ENCODE data around the gene GORASP2. TPM values are rescaled to one million over a fixed set of nuclear protein-coding genes. Genes with fewer than 3 reads are reported as not detected.

The GORASP2 gene
- total RNA-seq, 4 donors from 2014 or later: 53.9 to 67.0 (median 56.3) TPM

DNA sequence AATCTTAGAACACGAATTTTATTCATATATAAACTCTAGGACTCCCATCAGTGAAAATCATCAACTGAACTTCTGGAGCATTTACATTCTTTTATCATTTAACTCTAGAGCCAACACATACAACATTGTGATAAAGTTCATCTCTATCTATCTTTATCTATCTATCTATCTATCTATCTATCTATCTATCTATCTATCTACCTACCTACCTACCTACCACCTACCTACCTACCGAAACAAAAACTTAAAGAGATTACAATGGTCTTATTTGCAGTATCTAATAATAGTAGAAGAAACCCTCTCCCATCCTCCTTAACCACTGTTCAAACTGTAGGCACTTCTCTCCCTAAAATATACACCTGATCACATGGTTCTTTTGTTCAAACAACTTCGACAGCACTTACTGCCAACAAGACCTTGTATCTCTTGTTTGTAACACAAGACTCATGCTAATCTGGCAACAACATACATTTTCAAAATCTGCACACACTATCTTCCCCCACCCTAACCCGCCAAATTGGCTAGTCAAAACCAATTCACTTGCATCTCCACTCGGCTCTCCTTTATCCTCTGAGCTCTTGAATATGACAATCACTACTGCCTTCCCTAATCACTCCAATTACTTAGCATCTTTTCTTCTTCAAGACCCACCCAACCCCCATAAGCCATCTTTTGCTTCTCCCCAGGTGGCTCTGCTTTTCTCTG lies 69.0 kb downstream of the GORASP2 start:
- TF ChIP-seq POLR2A (IDR thresholded peaks at IDR 0.05): no peak
- TF ChIP-seq, protein P1, sequence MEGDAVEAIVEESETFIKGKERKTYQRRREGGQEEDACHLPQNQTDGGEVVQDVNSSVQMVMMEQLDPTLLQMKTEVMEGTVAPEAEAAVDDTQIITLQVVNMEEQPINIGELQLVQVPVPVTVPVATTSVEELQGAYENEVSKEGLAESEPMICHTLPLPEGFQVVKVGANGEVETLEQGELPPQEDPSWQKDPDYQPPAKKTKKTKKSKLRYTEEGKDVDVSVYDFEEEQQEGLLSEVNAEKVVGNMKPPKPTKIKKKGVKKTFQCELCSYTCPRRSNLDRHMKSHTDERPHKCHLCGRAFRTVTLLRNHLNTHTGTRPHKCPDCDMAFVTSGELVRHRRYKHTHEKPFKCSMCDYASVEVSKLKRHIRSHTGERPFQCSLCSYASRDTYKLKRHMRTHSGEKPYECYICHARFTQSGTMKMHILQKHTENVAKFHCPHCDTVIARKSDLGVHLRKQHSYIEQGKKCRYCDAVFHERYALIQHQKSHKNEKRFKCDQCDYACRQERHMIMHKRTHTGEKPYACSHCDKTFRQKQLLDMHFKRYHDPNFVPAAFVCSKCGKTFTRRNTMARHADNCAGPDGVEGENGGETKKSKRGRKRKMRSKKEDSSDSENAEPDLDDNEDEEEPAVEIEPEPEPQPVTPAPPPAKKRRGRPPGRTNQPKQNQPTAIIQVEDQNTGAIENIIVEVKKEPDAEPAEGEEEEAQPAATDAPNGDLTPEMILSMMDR (IDR thresholded peaks at IDR 0.05 in 4 of 5, conservative IDR thresholded peaks at IDR 0.05 in 1 of 5): no peak
- Histone ChIP-seq H3K27me3 (no peaks in the 10 kb centered on the region), H3K27ac (no peak overlapping the region), H3K4me3 (no peak overlapping the region), H3K9me3 (no peaks in the 10 kb centered on the region), H3K36me3 (peaks cover 0 to 27% of the 10 kb centered on the region in 2 donors), H3K4me1 (no peaks in the 10 kb centered on the region)
- intact Hi-C loops (cut with DNase I; ENCODE audit: low total_unique reads) (no loop called here), in situ Hi-C loops (cut with MboI; ENCODE audit: low sequenced_read_pairs in 4 of 4) (loop anchor here in 1 of 4 donors (25.0 kb wide), 1 partner anchor 164 kb away; the partner anchor contains the start of gene TLK1)
- ATAC-seq: no peak
- DNase-seq: no peak

DNA sequence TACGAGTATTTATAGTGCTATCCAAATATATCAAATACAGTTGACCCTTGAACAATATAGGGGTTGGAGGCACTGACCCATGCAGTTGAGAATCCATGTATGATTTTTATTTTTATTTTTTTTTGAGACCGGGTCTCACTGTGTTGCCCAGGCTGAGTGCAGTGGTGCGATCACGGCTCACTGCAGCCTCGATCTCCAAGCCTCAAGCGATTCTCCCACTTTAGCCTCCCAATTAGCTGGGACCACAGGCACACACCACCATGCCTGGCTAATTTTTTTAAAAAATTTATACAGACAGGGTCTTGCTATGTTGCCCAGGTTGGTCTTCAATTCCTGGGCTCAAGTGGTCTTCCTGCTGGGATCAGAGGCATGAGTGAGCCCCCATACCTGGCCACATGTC lies 70.6 kb downstream of the GORASP2 start:
- no peak overlapping the region for H3K4me3 ChIP-seq
- in situ Hi-C loops (cut with MboI; ENCODE audit: low sequenced_read_pairs in 4 of 4) (loop anchor here in 1 of 4 donors (25.0 kb wide), 1 partner anchor 163 kb away; the partner anchor contains the start of gene TLK1), intact Hi-C loops (cut with DNase I; ENCODE audit: low total_unique reads) (no loop called here)
- no peaks in the 10 kb centered on the region for H3K27me3 ChIP-seq
- H3K9me3 ChIP-seq: no peaks in the 10 kb centered on the region
- H3K36me3 ChIP-seq: peaks cover 0 to 27% of the 10 kb centered on the region in 2 donors
- no peak overlapping the region for H3K27ac ChIP-seq
- DNase-seq (no peak), ATAC-seq (no peak)
- no peaks in the 10 kb centered on the region for H3K4me1 ChIP-seq
- TF ChIP-seq, protein P1 (IDR thresholded peaks at IDR 0.05 in 4 of 5, conservative IDR thresholded peaks at IDR 0.05 in 1 of 5): no peak
- TF ChIP-seq POLR2A (IDR thresholded peaks at IDR 0.05): no peak

DNA sequence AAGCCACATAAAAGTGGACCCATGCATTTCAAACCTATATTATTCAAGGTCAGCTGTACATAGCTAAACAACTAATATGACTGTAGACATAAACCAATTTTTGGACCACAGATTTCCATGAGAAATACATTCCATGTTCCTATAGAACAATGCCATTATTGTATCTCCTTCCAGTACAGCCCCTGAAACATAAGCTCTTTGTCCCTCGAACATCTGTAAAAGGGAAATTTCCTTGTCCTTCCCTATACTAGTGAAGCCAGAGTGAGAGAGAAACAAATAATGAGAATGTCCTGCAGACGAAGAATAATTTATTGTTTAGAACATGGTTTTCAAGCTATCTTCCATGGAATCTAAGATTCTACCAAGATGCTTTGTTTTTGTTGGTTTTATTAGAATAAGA lies 75.3 kb downstream of the GORASP2 start:
- Histone ChIP-seq H3K36me3 (peaks cover 0 to 39% of the 10 kb centered on the region in 2 donors), H3K4me1 (no peaks in the 10 kb centered on the region), H3K4me3 (no peak overlapping the region), H3K9me3 (no peaks in the 10 kb centered on the region), H3K27ac (no peak overlapping the region), H3K27me3 (no peaks in the 10 kb centered on the region)
- DNase-seq: no peak
- TF ChIP-seq, protein P1 (IDR thresholded peaks at IDR 0.05 in 4 of 5, conservative IDR thresholded peaks at IDR 0.05 in 1 of 5): no peak
- TF ChIP-seq POLR2A (IDR thresholded peaks at IDR 0.05): no peak
- intact Hi-C loops (cut with DNase I; ENCODE audit: low total_unique reads): no loop called here
- ATAC-seq: no peak
- in situ Hi-C loops (cut with MboI; ENCODE audit: low sequenced_read_pairs in 4 of 4): no loop called here

DNA sequence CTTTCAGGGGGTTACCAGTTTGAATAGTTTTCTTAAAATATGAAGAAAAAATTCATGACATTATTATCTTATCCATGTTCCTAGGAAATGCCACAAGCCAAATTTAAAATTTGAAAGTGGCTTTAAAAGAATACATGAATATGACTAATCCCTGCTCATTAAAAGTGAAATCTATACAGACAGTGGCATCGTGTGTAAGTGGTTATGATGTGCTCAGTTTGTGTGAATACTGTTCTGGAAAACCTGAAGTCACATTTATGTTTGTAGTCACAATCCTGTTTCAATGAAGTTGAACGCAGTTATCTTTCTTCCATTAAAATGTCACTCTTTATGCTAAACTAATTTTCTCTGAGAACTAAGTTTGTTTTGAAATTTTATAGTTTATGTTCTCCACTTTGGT lies 75.8 kb downstream of the GORASP2 start:
- ATAC-seq (no peak), DNase-seq (no peak)
- no peak overlapping the region for H3K27ac ChIP-seq
- H3K36me3 ChIP-seq: peaks cover 0 to 35% of the 10 kb centered on the region in 2 donors
- H3K27me3 ChIP-seq: no peaks in the 10 kb centered on the region
- no peak overlapping the region for H3K4me3 ChIP-seq
- H3K9me3 ChIP-seq: no peaks in the 10 kb centered on the region
- TF ChIP-seq, protein P1 (IDR thresholded peaks at IDR 0.05 in 4 of 5, conservative IDR thresholded peaks at IDR 0.05 in 1 of 5): no peak
- no peak for TF ChIP-seq POLR2A (IDR thresholded peaks at IDR 0.05)
- intact Hi-C loops (cut with DNase I; ENCODE audit: low total_unique reads): no loop called here
- in situ Hi-C loops (cut with MboI; ENCODE audit: low sequenced_read_pairs in 4 of 4): no loop called here
- no peaks in the 10 kb centered on the region for H3K4me1 ChIP-seq

Data from gastrocnemius medialis (tissue), 4 donors.